CD4-positive, alpha-beta T cell treated with Interleukin-6 at 100 ng/mL for 8 hours (primary cell): Measurements from ENCODE around the gene DOCK3.
"Not testable (repeated sequence)": the region's sequence is repeated elsewhere in the genome, so short reads cannot be mapped to it uniquely, and the experiment has no call there.

ENCODE experiments used
- DNase-seq: peaks from one replicate; pipeline ENCODE4 v3.0.0-alpha.2; 2020; ENCODE audit warnings: mixed read lengths, low spot score

DOCK3 gene

DNA sequence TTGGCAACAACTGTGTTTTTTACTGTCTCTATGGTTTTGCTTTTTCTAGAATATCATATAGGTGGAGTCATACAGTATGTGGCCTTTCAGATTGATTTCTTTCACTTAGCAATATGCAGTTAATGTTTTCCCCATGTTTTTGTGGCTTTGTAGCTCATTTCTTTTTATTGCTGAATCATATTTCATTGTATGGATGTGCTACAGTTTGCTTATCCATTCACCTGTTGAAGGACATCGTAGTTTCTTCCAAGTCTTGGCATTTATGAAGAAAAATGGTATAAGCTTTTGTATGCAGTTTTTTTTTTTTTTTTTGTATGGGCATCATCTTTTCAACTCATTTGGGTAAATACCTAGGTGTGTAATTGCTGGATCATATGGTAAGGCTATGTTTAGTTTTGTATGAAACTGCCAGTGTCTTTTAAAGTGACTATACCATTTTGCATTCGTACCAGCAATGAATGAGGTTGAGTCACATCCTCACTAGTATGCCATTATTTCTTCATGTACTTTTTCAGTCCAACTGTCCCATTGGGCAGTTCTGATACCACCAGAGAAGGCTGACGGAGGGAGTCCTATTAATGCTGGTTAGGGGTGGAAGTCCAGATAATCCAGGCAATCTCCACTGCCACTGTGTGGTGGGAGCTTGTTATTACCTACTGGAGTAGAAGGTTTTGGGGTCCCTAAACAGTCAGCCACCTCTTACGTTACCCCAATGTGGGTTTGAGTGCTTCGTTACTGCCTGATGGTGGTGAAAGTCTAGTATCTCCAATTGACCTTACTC is 210.5 kb downstream of the DOCK3 start:
- DNase-seq = no peak

GRCh38 chr3:50890688-50891344 is 216.1 kb downstream of the DOCK3 start:
- DNase-seq = no peak

DNA sequence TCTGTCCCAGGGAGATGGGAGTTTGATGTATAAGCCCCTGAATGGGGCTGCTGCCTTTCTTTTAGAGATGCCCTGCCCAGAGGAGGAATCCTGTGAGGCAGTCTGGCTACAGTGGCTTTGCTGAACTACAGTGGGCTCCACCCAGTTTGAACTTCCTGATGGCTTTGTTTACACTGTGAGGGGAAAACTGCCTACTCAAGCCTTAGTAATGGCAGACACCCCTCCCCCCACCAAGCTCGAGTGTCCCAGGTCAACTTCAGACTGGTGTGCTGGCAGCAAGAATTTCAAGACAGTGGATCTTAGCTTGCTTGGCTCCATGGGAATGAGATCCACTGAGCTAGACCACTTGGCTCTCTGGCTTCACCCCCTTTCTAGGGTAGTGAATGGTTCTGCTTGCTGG is 226.4 kb downstream of the DOCK3 start:
- not testable (repeated sequence) for DNase-seq

- DNase-seq = no peak
Observed at GRCh38 chr3:50912746-50913145, 238.0 kb downstream of the DOCK3 start.

GRCh38 chr3:50913260-50913659 is 238.5 kb downstream of the DOCK3 start:
- DNase-seq = no peak

- DNase-seq = not testable (repeated sequence)
Observed at GRCh38 chr3:50922071-50922470, 247.3 kb downstream of the DOCK3 start.

DNA sequence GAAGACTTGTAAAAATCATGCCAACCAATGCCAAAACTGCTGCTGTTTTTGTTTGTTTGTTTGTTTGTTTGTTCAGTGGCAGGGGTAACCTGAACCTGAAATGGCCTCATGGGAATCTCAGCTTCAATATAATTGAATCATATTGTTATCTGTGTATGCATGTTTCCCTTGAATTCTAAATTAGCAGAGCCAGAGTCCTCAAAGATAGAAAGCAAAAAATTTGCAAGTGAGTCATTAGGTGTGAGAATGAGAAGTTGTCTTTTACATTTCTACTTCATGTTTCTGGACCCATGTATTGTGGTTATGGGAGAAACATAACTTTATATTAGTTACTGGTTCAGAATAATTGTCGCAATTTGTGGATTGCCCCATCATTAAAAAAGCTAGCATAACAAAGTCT is 249.2 kb downstream of the DOCK3 start:
- no peak for DNase-seq

DNA sequence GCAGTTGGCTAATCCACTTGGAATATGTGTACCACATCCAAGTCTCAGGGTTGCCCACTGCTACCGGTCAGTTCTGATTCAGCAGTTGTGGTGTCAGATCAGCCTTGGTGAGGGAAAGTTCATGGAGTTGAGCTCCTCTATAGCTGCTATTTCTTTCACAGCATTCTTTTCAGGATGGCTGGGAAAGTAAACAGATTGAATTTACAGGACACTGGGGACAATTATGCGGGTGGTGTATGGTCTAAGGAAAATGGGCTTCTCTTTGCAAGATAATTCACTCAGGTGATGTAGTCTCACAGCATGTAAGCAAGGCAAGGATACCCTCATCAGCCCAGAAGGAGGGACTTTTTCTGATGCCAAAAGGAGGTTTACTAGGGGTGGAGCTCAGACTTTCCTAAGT is 249.9 kb downstream of the DOCK3 start:
- DNase-seq = no peak

GRCh38 chr3:50926868-50927267 is 252.1 kb downstream of the DOCK3 start:
- no peak for DNase-seq

DNA sequence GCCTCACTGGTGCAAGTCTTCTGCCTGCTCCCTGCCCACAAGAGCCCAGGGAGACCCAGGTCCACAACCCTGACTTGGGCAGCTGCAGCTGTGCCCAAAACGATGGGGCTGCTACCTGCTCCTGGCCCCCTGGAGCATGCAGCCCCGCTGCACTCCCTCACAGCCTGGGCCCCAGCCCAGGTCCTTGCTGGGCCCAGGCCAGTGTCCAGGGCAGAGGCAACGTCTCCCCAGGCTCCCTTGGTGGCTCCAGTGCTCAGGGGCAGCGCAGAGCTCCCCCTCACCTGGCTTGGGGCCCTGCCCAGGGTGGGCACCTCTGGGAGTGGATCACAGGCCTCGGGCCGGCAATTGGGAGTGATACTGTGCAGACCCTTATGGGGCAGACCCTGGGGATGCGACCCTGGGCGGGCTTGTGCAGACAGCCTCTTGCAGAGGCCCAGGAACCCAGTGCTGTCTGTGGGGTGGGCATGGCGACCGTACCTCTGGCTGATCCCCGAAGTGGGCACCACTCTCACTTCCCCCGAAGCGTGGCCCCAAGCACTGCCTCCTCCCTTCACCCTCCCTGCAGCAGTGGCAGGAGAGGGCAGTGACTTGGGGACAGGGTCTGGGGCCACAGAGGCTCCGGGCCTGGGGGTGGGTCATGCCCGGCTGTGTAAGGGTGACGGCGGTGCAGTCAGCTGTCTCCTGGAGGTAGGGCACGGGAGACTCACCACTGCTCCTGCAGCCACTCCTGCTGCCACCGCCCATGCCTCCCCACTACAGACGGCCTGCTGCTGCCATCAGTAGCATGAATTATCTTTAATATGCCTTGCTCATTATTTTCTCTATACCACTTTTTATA is 255.9 kb downstream of the DOCK3 start:
- DNase-seq = no peak

DNA sequence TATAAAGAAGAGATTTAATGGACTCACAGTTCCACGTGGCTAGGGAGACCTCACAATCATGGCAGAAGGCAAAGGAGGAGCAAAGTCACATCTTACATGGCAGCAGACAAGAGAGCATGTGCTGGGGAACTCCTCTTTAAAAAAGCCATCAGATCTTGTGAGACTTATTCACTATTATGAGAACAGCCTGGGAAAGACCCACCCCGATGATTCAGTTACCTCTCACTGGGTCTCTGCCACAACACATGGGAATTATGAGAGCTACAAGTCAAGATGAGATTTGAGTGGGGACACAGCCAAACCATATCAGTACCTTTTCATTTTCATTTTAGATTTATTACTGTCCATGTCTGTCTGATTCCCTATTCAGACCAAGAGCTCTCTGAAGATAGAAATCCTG is 258.2 kb downstream of the DOCK3 start:
- not testable (repeated sequence) for DNase-seq

DNA sequence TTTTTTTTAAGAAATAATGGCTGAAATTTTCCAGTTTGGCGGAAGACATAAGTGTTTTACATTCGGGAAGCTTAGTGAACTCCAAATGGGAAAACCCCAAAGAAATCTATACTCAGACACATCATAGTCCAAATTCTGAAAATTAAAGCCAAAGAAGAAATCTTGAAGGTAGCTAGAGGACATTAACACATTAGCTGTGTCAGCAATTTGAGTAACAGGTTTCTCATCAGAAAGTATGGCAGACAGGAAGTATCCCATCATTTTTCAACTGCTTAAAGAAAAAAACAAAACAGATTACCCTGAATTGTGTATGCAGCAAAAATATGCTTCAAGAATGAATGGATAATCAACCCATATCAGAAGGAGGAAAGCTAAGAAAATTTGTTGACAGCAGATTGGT is 261.7 kb downstream of the DOCK3 start:
- no peak for DNase-seq

DNA sequence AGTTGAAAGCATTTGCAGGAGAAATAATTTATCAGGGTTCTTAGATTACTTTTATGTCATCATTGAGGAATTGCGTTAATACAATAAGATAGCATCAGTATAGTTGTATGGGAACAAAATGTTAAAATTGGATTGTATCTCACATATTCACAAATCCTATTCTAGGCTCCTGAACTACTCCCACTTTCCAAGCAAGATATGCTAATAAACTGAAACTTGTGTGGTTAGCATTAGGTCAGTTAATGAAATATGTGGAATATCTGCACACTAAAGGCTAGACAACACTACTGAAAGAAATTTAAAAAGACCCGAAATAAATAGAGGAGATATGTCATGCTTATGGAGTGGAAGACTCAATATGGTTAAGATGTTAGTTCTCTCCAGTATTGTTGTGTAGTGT is 272.7 kb downstream of the DOCK3 start:
- no peak for DNase-seq

DNA sequence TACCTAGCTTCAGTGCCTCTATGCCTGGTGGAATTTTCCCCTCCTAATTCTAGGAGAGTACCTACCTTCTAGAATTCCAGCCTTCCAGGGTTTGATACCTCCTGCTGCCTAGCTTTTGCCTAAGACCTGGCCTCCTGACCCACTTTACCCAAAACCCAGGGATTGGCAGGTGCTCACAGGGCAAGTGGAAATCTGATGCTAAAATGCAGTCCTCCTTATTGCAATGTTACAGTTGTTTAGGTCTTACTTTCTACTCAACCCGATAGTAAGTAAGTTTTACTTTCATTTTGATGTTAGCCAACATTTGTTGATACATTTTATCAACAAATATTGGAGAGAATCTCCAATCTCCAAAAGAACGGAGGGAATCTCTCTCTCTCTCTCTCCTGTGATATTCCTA is 275.9 kb downstream of the DOCK3 start:
- no peak for DNase-seq

DNA sequence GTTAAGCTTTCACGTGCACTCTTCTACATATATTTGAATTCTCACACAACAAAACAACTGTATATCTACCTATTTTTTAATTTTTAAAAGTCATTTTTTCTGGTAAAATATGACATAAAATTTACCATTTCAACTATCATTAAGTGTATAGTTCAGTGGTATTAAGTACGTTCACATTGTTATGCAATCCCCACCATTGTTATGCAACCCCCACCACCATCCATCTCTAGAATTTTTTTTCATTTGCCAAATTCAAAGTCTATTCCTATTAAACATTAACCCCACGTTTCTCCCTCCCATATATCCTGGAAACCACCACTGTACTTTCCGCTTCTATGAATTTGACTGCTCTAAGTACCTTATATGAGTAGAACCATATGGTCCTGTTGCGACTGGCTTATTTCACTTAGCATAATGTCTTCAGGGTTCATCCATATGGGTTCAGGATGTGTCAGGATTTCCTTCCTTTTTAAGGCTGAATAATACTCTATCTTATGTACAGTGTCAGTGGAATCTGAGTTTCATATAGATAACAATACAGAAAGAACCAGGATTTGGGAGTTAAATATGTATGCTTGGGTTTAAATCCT is 279.2 kb downstream of the DOCK3 start:
- DNase-seq = no peak

GRCh38 chr3:50961386-50961785 is 286.7 kb downstream of the DOCK3 start:
- no peak for DNase-seq

- peak; percentile 79 for DNase-seq
Observed at GRCh38 chr3:50971487-50971924, 296.8 kb downstream of the DOCK3 start.

DNA sequence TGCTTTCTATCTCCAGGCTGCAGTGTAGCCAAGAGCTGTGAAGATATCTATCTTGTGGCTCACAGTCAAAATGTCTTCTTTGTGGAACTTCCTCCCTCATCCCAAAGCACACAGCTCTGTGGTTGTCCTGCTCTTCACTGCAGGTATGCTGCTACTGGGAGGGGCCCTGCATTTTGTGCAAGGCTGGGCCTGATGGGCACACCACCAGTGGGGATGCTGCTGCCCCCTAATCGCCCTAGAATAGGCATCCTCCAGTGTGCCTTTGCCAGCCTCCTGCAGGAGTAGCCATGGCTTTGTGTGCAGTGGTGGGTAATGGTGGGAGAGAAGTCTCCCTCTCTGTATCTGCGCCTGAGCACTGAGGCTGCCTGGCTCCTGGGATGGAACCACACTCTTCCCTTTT is 297.3 kb downstream of the DOCK3 start:
- DNase-seq = no peak

GRCh38 chr3:50978586-50978985 is 303.9 kb downstream of the DOCK3 start:
- not testable (repeated sequence) for DNase-seq

- no peak for DNase-seq
Observed at GRCh38 chr3:50978991-50979667, 304.4 kb downstream of the DOCK3 start.

DNA sequence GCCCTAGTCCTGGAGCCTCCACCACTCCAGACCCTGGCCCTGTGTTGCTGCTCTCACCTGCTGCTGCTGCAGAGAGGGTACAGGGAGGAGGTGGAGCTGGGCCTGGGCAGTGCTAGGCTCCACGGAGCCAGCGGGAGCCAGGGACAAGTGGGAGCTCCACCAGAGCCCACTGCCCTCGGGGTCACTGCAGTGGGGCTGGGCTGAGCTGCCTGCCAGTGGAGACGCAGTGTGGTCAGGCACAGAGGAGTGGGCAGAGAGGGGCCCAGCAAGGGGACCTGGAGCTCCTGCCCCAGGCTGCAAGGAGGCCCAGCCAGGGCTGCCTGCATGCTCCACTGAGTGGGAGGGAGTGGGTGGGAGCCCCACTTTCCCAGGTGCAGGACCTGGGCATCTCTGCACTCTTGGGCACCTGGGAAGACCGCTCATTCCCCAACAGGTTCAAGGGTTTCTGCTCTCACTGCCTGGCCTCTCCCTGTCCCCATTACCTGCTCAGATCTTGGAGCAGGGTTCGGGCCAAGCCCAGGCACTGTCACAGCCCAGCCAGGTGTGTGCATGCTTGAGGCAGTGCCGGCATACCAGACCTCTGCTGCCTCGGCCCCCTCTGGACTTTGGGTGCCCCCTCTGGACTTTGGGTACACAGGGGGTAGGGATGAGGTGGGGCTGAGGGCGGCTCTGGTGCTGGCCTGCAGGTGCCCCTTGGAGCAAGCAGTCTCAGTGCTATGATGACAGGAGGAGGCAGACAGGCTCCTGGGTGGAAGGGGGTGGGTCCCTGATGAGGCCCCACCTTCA is 308.0 kb downstream of the DOCK3 start:
- no peak for DNase-seq
